ENCODE measurements around the gene MICU2.

Gene MICU2

GRCh38 chr13:21453387-21454081 is 150.4 kb downstream of the MICU2 start:
- H3K27ac ChIP-seq (ENCODE audit: insufficient read depth in 1 of 2, low read depth in 1 of 2, low read length in 2 of 2, poor library complexity in 1 of 2, severe bottlenecking in 2 of 2) = no peak overlapping the region
- peaks cover 0 to 18% (median 2%) of the 10 kb centered on the region in 5 experiments for H3K9me3 ChIP-seq (ENCODE audit: control extremely low read depth in 1 of 5, control insufficient read depth in 4 of 5, insufficient read depth in 2 of 5, low read depth in 1 of 5, low read length in 4 of 5)
- no peaks in the 10 kb centered on the region for H3K27me3 ChIP-seq (replicated peaks in 2 of 5; ENCODE audit: control insufficient read depth in 4 of 5, insufficient read depth in 5 of 5, low read length in 4 of 5)
- peaks cover 5 to 16% (median 9%) of the 10 kb centered on the region in 4 experiments for H3K4me1 ChIP-seq (ENCODE audit: control extremely low read depth in 1 of 4, control insufficient read depth in 4 of 4, insufficient read depth in 4 of 4, low read length in 3 of 4)
- no peak overlapping the region for H3K4me3 ChIP-seq (ENCODE audit: control insufficient read depth in 1 of 7, extremely low read depth in 1 of 7, insufficient read depth in 4 of 7, low read depth in 2 of 7, low read length in 6 of 7)
- peaks cover 2 to 4% (median 3%) of the 10 kb centered on the region in 4 experiments for H3K36me3 ChIP-seq (ENCODE audit: control insufficient read depth in 4 of 4, insufficient read depth in 4 of 4, low read length in 3 of 4)
- DNase-seq = no peak
- WGBS (ENCODE audit: insufficient coverage) = 100% methylated on average over 3 of the region's 6 CpGs
- ChIA-PET CTCF (no interaction called here), POLR2A (no interaction called here)

GRCh38 chr13:21450936-21451335 is 153.0 kb downstream of the MICU2 start:
- ChIA-PET CTCF (no interaction called here), POLR2A (no interaction called here)
- DNase-seq = no peak
- Histone ChIP-seq H3K4me3 (ENCODE audit: control insufficient read depth in 1 of 7, extremely low read depth in 1 of 7, insufficient read depth in 4 of 7, low read depth in 2 of 7, low read length in 6 of 7) (no peak overlapping the region), H3K36me3 (ENCODE audit: control insufficient read depth in 4 of 4, insufficient read depth in 4 of 4, low read length in 3 of 4) (peaks cover 2 to 5% (median 3%) of the 10 kb centered on the region in 4 experiments), H3K27ac (ENCODE audit: insufficient read depth in 1 of 2, low read depth in 1 of 2, low read length in 2 of 2, poor library complexity in 1 of 2, severe bottlenecking in 2 of 2) (no peak overlapping the region), H3K9me3 (ENCODE audit: control extremely low read depth in 1 of 5, control insufficient read depth in 4 of 5, insufficient read depth in 2 of 5, low read depth in 1 of 5, low read length in 4 of 5) (peaks cover 0 to 18% (median 2%) of the 10 kb centered on the region in 5 experiments), H3K27me3 (replicated peaks in 2 of 5; ENCODE audit: control insufficient read depth in 4 of 5, insufficient read depth in 5 of 5, low read length in 4 of 5) (no peaks in the 10 kb centered on the region), H3K4me1 (ENCODE audit: control extremely low read depth in 1 of 4, control insufficient read depth in 4 of 4, insufficient read depth in 4 of 4, low read length in 3 of 4) (no peaks in the 10 kb centered on the region)
- no CpG with 5 or more reads among the region's 3 CpGs for WGBS (ENCODE audit: insufficient coverage)

GRCh38 chr13:21446656-21447055 is 157.3 kb downstream of the MICU2 start:
- peaks cover 0 to 9% (median 0%) of the 10 kb centered on the region in 4 experiments for H3K36me3 ChIP-seq (ENCODE audit: control insufficient read depth in 4 of 4, insufficient read depth in 4 of 4, low read length in 3 of 4)
- H3K9me3 ChIP-seq (ENCODE audit: control extremely low read depth in 1 of 5, control insufficient read depth in 4 of 5, insufficient read depth in 2 of 5, low read depth in 1 of 5, low read length in 4 of 5) = peaks cover 0 to 2% (median 0%) of the 10 kb centered on the region in 5 experiments
- no peaks in the 10 kb centered on the region for H3K27me3 ChIP-seq (replicated peaks in 2 of 5; ENCODE audit: control insufficient read depth in 4 of 5, insufficient read depth in 5 of 5, low read length in 4 of 5)
- no peak for DNase-seq
- 100% methylated on average over 1 of the region's 2 CpGs for WGBS (ENCODE audit: insufficient coverage)
- H3K27ac ChIP-seq (ENCODE audit: insufficient read depth in 1 of 2, low read depth in 1 of 2, low read length in 2 of 2, poor library complexity in 1 of 2, severe bottlenecking in 2 of 2) = no peak overlapping the region
- ChIA-PET CTCF (no interaction called here), POLR2A (no interaction called here)
- H3K4me1 ChIP-seq (ENCODE audit: control extremely low read depth in 1 of 4, control insufficient read depth in 4 of 4, insufficient read depth in 4 of 4, low read length in 3 of 4) = peaks cover 0 to 3% (median 0%) of the 10 kb centered on the region in 4 experiments
- no peak overlapping the region for H3K4me3 ChIP-seq (ENCODE audit: control insufficient read depth in 1 of 7, extremely low read depth in 1 of 7, insufficient read depth in 4 of 7, low read depth in 2 of 7, low read length in 6 of 7)

- Histone ChIP-seq H3K9me3 (ENCODE audit: control extremely low read depth in 1 of 5, control insufficient read depth in 4 of 5, insufficient read depth in 2 of 5, low read depth in 1 of 5, low read length in 4 of 5) (peaks cover 0 to 2% (median 0%) of the 10 kb centered on the region in 5 experiments), H3K36me3 (ENCODE audit: control insufficient read depth in 4 of 4, insufficient read depth in 4 of 4, low read length in 3 of 4) (peaks cover 0 to 9% (median 0%) of the 10 kb centered on the region in 4 experiments), H3K4me3 (ENCODE audit: control insufficient read depth in 1 of 7, extremely low read depth in 1 of 7, insufficient read depth in 4 of 7, low read depth in 2 of 7, low read length in 6 of 7) (no peak overlapping the region), H3K27me3 (replicated peaks in 2 of 5; ENCODE audit: control insufficient read depth in 4 of 5, insufficient read depth in 5 of 5, low read length in 4 of 5) (no peaks in the 10 kb centered on the region), H3K4me1 (ENCODE audit: control extremely low read depth in 1 of 4, control insufficient read depth in 4 of 4, insufficient read depth in 4 of 4, low read length in 3 of 4) (peaks cover 0 to 3% (median 0%) of the 10 kb centered on the region in 4 experiments), H3K27ac (ENCODE audit: insufficient read depth in 1 of 2, low read depth in 1 of 2, low read length in 2 of 2, poor library complexity in 1 of 2, severe bottlenecking in 2 of 2) (no peak overlapping the region)
- DNase-seq = no peak
- ChIA-PET POLR2A (no interaction called here), CTCF (interaction anchor here (1.0 kb wide), 1 partner anchor 17 kb away, joined by 3 read pairs; no protein-coding TSS in a partner anchor)
- WGBS (ENCODE audit: insufficient coverage) = 94% methylated on average over 6 of the region's 6 CpGs
These were observed 158.2 kb downstream of the MICU2 start for GRCh38 chr13:21445759-21446158.

GRCh38 chr13:21443171-21443570 is 160.8 kb downstream of the MICU2 start:
- Histone ChIP-seq H3K9me3 (ENCODE audit: control extremely low read depth in 1 of 5, control insufficient read depth in 4 of 5, insufficient read depth in 2 of 5, low read depth in 1 of 5, low read length in 4 of 5) (peaks cover 0 to 10% (median 6%) of the 10 kb centered on the region in 5 experiments), H3K27ac (ENCODE audit: insufficient read depth in 1 of 2, low read depth in 1 of 2, low read length in 2 of 2, poor library complexity in 1 of 2, severe bottlenecking in 2 of 2) (no peak overlapping the region), H3K27me3 (replicated peaks in 2 of 5; ENCODE audit: control insufficient read depth in 4 of 5, insufficient read depth in 5 of 5, low read length in 4 of 5) (no peaks in the 10 kb centered on the region), H3K36me3 (ENCODE audit: control insufficient read depth in 4 of 4, insufficient read depth in 4 of 4, low read length in 3 of 4) (peaks cover 0 to 6% (median 2%) of the 10 kb centered on the region in 4 experiments), H3K4me3 (ENCODE audit: control insufficient read depth in 1 of 7, extremely low read depth in 1 of 7, insufficient read depth in 4 of 7, low read depth in 2 of 7, low read length in 6 of 7) (no peak overlapping the region), H3K4me1 (ENCODE audit: control extremely low read depth in 1 of 4, control insufficient read depth in 4 of 4, insufficient read depth in 4 of 4, low read length in 3 of 4) (peaks cover 0 to 3% (median 0%) of the 10 kb centered on the region in 4 experiments)
- ChIA-PET CTCF (no interaction called here), POLR2A (no interaction called here)
- WGBS (ENCODE audit: insufficient coverage) = 100% methylated on average over 1 of the region's 1 CpG
- no peak for DNase-seq

Data from common myeloid progenitor, CD34-positive (primary cell).